Hepatocyte (in vitro differentiated cells): ENCODE results near the gene ATP13A1. TPM values are rescaled to one million over a fixed set of nuclear protein-coding genes. Genes with fewer than 3 reads are reported as not detected.

Experiments used
- DNase-seq: peaks from one replicate; pipeline ENCODE4 v3.0.0-alpha.2; 2016; ENCODE audit warnings: low spot score
- H2AFZ ChIP-seq: fragments of 200-600 bp; sonication (generic); 2 replicates; pipeline ENCODE4 v1.6.0; 2016; ENCODE audit warnings: antibody characterized with exemption, mild to moderate bottlenecking
- H3K27ac ChIP-seq: fragments of 200-600 bp; sonication (generic); 2 replicates; pipeline ENCODE4 v1.5.1; 2016; ENCODE audit warnings: mild to moderate bottlenecking
- H3K27me3 ChIP-seq: fragments of 200-600 bp; sonication (generic); 2 replicates; pipeline ENCODE4 v1.6.1; 2016
- H3K36me3 ChIP-seq: fragments of 200-600 bp; sonication (generic); replicated peaks from 2 replicates; pipeline ENCODE4 v1.5.1; 2016; ENCODE audit warnings: low read depth; ENCODE audit not compliant: insufficient read depth
- H3K4me1 ChIP-seq: fragments of 200-600 bp; sonication (generic); 2 replicates; pipeline ENCODE4 v1.5.1; 2016; ENCODE audit warnings: mild to moderate bottlenecking, moderate library complexity; ENCODE audit not compliant: insufficient read depth
- H3K4me2 ChIP-seq: fragments of 200-600 bp; sonication (generic); 2 replicates; pipeline ENCODE4 v1.6.0; 2016
- H3K4me3 ChIP-seq: fragments of 200-600 bp; sonication (generic); 2 replicates; pipeline ENCODE4 v1.5.1; 2016; ENCODE audit warnings: mild to moderate bottlenecking
- H3K79me2 ChIP-seq: fragments of 200-600 bp; sonication (generic); 2 replicates; pipeline ENCODE4 v1.6.0; 2017; ENCODE audit warnings: mild to moderate bottlenecking
- H3K9me2 ChIP-seq: fragments of 200-600 bp; sonication (generic); replicated peaks from 2 replicates; pipeline ENCODE4 v1.6.0; 2017; ENCODE audit warnings: mild to moderate bottlenecking; ENCODE audit not compliant: insufficient read depth
- H3K9me3 ChIP-seq: fragments of 200-600 bp; sonication (generic); 2 replicates; pipeline ENCODE4 v1.5.1; 2016; ENCODE audit warnings: low read depth, mild to moderate bottlenecking
- H4K20me1 ChIP-seq: fragments of 200-600 bp; sonication (generic); 2 replicates; pipeline ENCODE4 v1.6.0; 2016; ENCODE audit warnings: mild to moderate bottlenecking; ENCODE audit not compliant: insufficient read depth, poor library complexity, severe bottlenecking
- CTCF ChIP-seq: fragments of 200-600 bp; sonication (generic); IDR thresholded peaks from 2 replicates; pipeline ENCODE4 v1.5.1; 2016; ENCODE audit warnings: antibody characterized with exemption, mild to moderate bottlenecking; ENCODE audit not compliant: poor library complexity
- EZH2 ChIP-seq: fragments of 200-600 bp; sonication (generic); IDR thresholded peaks from 2 replicates; pipeline ENCODE4 v1.6.1; 2016; ENCODE audit warnings: antibody characterized with exemption, mild to moderate bottlenecking, borderline replicate concordance
- EZH2phosphoT487 ChIP-seq: fragments of 200-600 bp; sonication (generic); IDR thresholded peaks from one replicate; pipeline ENCODE4 v1.6.1; 2018; ENCODE audit warnings: antibody characterized with exemption, mild to moderate bottlenecking, low read depth, moderate library complexity; ENCODE audit not compliant: unreplicated experiment, severe bottlenecking
- WGBS: methylation state at CpG from one replicate; pipeline ENCODE4 v1.1.6; 2016; ENCODE audit warnings: low lambda C conversion rate; ENCODE audit errors: missing lambda C conversion rate; 5-methylcytosine and 5-hydroxymethylcytosine counted together
- polyA plus RNA-seq: library from polyadenylated mRNA; unstranded; fragments of >200 nt; fragmentation: Nextera tagmentation; extraction: Ambion mirVana; gene quantifications from 2 replicates; pipeline ENCODE4 v1.2.1, GENCODE V29; 2016
- total RNA-seq: library from RNA; depleted of rRNA; stranded (reverse); fragments of >200 nt; gene quantifications from 2 replicates; pipeline ENCODE4 v1.2.3, GENCODE V29; 2014

The ATP13A1 gene
- total and polyA plus RNA-seq, 2 experiments from 2014 or later, result 97.5 to 113 TPM

DNA sequence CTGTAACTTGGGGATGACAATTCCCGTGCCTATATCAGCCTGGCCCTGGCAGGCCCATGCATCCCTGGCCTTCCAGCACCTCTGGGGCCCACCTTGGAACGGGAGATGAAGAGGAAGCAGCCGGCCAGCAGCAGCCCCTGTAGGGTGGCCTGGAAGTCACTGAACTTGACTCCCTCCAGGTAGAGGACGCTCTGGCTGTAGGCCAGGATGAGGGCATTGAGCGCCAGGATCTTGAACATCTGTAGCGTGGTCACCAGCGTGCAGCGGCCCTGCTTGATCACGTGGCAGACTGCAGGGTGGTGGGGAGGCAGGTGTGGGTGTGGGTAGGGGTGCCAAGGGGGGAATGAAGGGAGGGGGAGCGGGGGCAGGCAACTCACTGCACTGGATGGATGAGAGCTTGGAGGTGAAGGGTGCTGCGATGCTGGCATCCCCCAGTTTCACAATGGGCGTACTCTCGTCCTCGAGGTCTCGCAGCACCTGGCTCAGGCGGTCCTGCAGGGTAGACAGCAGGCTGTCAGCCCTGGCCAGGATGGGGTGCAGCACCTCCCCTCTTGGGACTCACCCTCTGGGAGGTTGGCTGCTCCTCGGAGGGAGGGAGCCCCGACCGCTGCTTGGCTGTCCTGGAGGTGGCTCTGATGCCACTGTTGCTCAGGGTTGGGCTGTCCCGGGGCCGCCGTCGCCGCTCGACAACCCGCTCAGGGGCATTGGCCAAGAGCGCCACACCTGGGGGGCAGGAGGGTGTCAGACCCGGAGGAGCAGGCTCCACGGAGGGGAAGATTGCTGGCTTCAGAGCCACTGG lies 16.2 kb downstream of the ATP13A1 start:
- Histone ChIP-seq H3K4me2 (no peak overlapping the region), H3K36me3 (no peaks in the 10 kb centered on the region), H2AFZ (no peak overlapping the region), H3K4me1 (peaks cover 4% of the 10 kb centered on the region), H3K27ac (no peak overlapping the region), H3K4me3 (no peak overlapping the region), H3K79me2 (no peaks in the 10 kb centered on the region), H4K20me1 (no peaks in the 10 kb centered on the region), H3K27me3 (no peaks in the 10 kb centered on the region), H3K9me3 (no peaks in the 10 kb centered on the region), H3K9me2 (no peaks in the 10 kb centered on the region)
- WGBS, result 96% methylated on average over 22 of the region's 29 CpGs
- no peak for TF ChIP-seq EZH2
- no peak for TF ChIP-seq CTCF
- no peak for TF ChIP-seq EZH2phosphoT487
- no peak for DNase-seq

DNA sequence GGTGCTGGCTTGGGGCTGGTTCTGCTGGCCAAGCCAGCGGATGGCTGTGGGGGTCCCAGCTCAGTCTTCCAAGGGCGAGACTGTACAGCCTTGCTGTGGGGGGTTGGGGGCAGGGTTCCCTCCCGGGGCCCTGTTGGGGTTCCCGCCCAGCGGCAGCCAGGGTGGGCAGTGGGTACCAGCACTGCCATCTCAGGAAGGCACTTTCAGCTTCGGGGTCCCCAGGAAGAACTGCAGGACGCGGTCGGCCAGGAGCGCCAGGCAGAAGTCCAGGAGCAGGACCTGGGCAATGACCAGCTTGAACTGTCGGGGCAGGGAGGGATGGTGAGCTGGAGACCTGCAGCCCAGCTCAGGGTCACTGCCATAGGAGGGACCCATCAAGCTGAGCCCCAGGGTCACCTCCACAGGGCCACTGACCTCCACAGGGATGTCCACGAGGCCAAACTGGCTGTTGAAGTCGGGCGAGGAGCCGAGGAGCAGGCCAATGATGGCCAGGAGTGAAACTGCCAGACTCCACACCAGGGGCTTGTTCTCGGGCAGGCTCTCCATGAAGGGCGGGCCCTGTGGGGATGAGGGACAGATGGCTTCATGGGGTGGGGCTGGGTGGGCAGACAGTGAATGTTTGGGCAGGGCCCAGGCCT lies 18.1 kb downstream of the ATP13A1 start:
- 93% methylated on average over 12 of the region's 17 CpGs for WGBS
- H3K27me3 ChIP-seq, result no peaks in the 10 kb centered on the region

DNA sequence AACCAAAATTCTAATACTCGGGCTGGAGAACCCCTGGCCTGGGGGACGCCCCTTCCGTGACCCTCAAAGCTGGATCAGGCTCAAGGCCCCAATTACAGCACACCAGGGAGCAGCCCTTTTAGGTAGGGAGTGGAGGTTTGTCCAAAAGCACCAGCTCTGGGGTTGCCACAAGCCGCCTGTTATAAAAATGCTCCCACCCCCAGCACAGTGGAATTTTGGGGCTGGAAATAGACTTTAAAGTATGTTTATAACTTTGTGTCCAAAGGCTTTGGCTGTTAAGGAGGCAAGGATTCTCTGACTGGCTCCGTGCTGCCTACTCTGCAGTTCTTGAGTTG lies 19.5 kb downstream of the ATP13A1 start:
- Histone ChIP-seq H3K36me3 (no peaks in the 10 kb centered on the region), H4K20me1 (no peaks in the 10 kb centered on the region), H3K9me3 (no peaks in the 10 kb centered on the region), H3K27ac (peak overlapping the region; percentile 96), H2AFZ (no peak overlapping the region), H3K79me2 (no peaks in the 10 kb centered on the region), H3K9me2 (no peaks in the 10 kb centered on the region), H3K4me3 (no peak overlapping the region), H3K4me1 (peaks cover 4% of the 10 kb centered on the region), H3K27me3 (no peaks in the 10 kb centered on the region), H3K4me2 (peak overlapping the region; percentile 100)
- WGBS, result 40% methylated on average over 5 of the region's 5 CpGs
- no peak for DNase-seq
- TF ChIP-seq CTCF, result no peak
- TF ChIP-seq EZH2phosphoT487, result no peak
- TF ChIP-seq EZH2, result no peak

More for the DNA sequence above, 18.1 kb downstream of the ATP13A1 start:
- no peak overlapping the region for H3K27ac ChIP-seq
- TF ChIP-seq EZH2phosphoT487 (no peak), EZH2 (no peak), CTCF (no peak)
- no peaks in the 10 kb centered on the region for H3K9me3 ChIP-seq
- no peaks in the 10 kb centered on the region for H4K20me1 ChIP-seq
- H3K79me2 ChIP-seq, result no peaks in the 10 kb centered on the region
- DNase-seq, result no peak
- peaks cover 4% of the 10 kb centered on the region for H3K4me1 ChIP-seq
- no peaks in the 10 kb centered on the region for H3K36me3 ChIP-seq
- H2AFZ ChIP-seq, result no peak overlapping the region
- no peaks in the 10 kb centered on the region for H3K9me2 ChIP-seq
- H3K4me3 ChIP-seq, result no peak overlapping the region
- H3K4me2 ChIP-seq, result no peak overlapping the region
